ENCODE results near the gene UGT1A7.
"Not testable (repeated sequence)": the region's sequence is repeated elsewhere in the genome, so short reads cannot be mapped to it uniquely, and the experiment has no call there.

Gene UGT1A7
- total RNA-seq, result 0 reads per million in 3 donors

DNA sequence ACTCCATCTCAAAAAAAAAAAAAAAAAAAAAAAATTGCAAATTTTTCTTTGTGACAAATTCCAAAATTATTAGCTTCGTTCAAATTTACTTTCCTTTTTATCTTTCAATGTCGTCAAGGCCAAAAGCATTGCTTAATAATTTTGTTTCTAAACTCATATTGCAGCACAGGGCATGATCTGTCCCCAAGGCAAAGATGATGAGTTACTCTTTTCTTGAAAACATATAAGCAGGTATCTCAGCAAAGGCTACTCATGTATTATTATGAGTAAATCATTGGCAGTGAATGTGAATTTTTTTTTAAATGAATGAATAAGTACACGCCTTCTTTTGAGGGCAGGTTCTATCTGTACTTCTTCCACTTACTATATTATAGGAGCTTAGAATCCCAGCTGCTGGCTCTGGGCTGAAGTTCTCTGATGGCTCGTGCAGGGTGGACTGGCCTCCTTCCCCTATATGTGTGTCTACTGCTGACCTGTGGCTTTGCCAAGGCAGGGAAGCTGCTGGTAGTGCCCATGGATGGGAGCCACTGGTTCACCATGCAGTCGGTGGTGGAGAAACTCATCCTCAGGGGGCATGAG lies at the start of gene UGT1A7:
Gene UGT1A7, plus strand, starts transcription at position 381 of the 579 bp plus-strand sequence. Its CDS starts 37 bp downstream, at position 418.
- no peak within 1 kb of the TSS for H3K27ac ChIP-seq (ENCODE audit: insufficient read depth, low read length, poor library complexity, severe bottlenecking)
- no peak within 1 kb of the TSS for H3K4me3 ChIP-seq (ENCODE audit: insufficient read depth, low read depth, low read length, poor library complexity, severe bottlenecking)
- DNase-seq, result no peak

DNA sequence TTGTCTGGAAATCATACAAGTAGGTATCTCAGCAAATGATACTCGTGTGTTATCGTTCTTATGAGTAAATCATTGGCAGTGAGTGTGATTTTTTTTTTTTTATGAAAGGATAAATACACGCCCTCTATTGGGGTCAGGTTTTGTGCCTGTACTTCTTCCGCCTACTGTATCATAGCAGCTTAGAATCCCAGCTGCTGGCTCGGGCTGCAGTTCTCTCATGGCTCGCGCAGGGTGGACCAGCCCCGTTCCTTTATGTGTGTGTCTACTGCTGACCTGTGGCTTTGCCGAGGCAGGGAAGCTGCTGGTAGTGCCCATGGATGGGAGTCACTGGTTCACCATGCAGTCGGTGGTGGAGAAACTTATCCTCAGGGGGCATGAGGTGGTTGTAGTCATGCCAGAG lies 45.4 kb upstream of the UGT1A7 start, which contains the start of gene UGT1A10:
Gene UGT1A10, plus strand, starts transcription at position 143 of the 400 bp plus-strand sequence. Its CDS starts 75 bp downstream, at position 218.
- H3K27ac ChIP-seq (ENCODE audit: insufficient read depth, low read length, poor library complexity, severe bottlenecking); H3K4me1 ChIP-seq (ENCODE audit: control insufficient read depth, insufficient read depth, low read length, poor library complexity, severe bottlenecking); H3K36me3 ChIP-seq (ENCODE audit: control insufficient read depth, insufficient read depth, low read length); H3K4me3 ChIP-seq (ENCODE audit: insufficient read depth, low read depth, low read length, poor library complexity, severe bottlenecking); H3K27me3 ChIP-seq (replicated peaks; ENCODE audit: control insufficient read depth, insufficient read depth, low read length, poor library complexity, severe bottlenecking); DNase-seq; H3K9me3 ChIP-seq (ENCODE audit: control insufficient read depth, low read length): not testable (repeated sequence)

More for the DNA sequence above, at the start of gene UGT1A7:
- no peaks in the 10 kb centered on the region for H3K9me3 ChIP-seq (ENCODE audit: control insufficient read depth, low read length)
- no peaks in the 10 kb centered on the region for H3K4me1 ChIP-seq (ENCODE audit: control insufficient read depth, insufficient read depth, low read length, poor library complexity, severe bottlenecking)
- H3K27me3 ChIP-seq (replicated peaks; ENCODE audit: control insufficient read depth, insufficient read depth, low read length, poor library complexity, severe bottlenecking), result no peaks in the 10 kb centered on the region
- H3K36me3 ChIP-seq (ENCODE audit: control insufficient read depth, insufficient read depth, low read length), result no peaks in the 10 kb centered on the region

DNA sequence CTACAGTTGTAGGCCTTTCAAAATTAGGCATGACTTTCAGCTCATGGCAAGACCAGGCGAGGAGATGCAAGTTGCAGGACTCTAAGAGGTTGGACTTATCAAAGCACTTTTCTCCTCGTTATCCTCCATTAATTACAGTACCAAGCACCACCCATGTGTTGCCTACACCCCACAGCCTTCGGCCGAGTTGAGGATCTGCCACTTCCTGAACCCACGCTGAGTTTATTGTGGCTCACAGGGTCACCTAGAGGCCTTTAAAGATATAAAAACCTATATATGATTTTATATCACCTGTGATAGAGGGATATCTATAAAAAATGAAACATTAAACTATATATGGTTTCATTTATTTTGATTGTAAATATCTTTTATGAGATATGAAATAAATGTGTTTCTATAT lies 42.9 kb upstream of the UGT1A7 start:
- Histone ChIP-seq H3K27ac (ENCODE audit: insufficient read depth, low read length, poor library complexity, severe bottlenecking) (no peak overlapping the region), H3K4me3 (ENCODE audit: insufficient read depth, low read depth, low read length, poor library complexity, severe bottlenecking) (no peak overlapping the region), H3K9me3 (ENCODE audit: control insufficient read depth, low read length) (no peaks in the 10 kb centered on the region), H3K4me1 (ENCODE audit: control insufficient read depth, insufficient read depth, low read length, poor library complexity, severe bottlenecking) (no peaks in the 10 kb centered on the region), H3K36me3 (ENCODE audit: control insufficient read depth, insufficient read depth, low read length) (no peaks in the 10 kb centered on the region), H3K27me3 (replicated peaks; ENCODE audit: control insufficient read depth, insufficient read depth, low read length, poor library complexity, severe bottlenecking) (no peaks in the 10 kb centered on the region)
- DNase-seq, result no peak

- no peak for DNase-seq
- Histone ChIP-seq H3K36me3 (ENCODE audit: control insufficient read depth, insufficient read depth, low read length) (no peaks in the 10 kb centered on the region), H3K27me3 (replicated peaks; ENCODE audit: control insufficient read depth, insufficient read depth, low read length, poor library complexity, severe bottlenecking) (no peaks in the 10 kb centered on the region), H3K4me1 (ENCODE audit: control insufficient read depth, insufficient read depth, low read length, poor library complexity, severe bottlenecking) (no peaks in the 10 kb centered on the region), H3K4me3 (ENCODE audit: insufficient read depth, low read depth, low read length, poor library complexity, severe bottlenecking) (no peak overlapping the region), H3K9me3 (ENCODE audit: control insufficient read depth, low read length) (no peaks in the 10 kb centered on the region), H3K27ac (ENCODE audit: insufficient read depth, low read length, poor library complexity, severe bottlenecking) (no peak overlapping the region)
Measured at GRCh38 chr2:233639860-233640259, 41.8 kb upstream of the UGT1A7 start.

DNA sequence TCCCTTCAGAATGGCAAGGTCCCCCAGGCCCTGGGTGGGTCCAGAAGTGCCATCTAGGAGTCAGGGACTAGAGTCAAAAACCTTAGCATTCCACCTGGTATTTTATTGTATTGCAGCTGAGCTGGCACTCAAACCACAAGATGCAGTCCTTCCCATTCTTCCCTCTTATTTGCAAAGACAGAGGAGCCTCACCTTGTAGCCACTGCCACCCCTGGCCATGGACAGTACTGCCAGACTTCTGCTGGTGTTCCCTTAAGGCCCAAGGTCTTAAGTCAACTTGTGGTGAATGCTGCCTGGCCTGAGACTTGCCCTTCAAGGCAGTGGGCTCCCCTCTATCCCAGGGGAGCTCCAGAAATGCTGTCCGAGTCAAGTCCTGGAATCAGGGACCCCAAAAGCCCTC lies 38.6 kb upstream of the UGT1A7 start:
- Histone ChIP-seq H3K36me3 (ENCODE audit: control insufficient read depth, insufficient read depth, low read length) (no peaks in the 10 kb centered on the region), H3K4me1 (ENCODE audit: control insufficient read depth, insufficient read depth, low read length, poor library complexity, severe bottlenecking) (no peaks in the 10 kb centered on the region), H3K27ac (ENCODE audit: insufficient read depth, low read length, poor library complexity, severe bottlenecking) (no peak overlapping the region), H3K27me3 (replicated peaks; ENCODE audit: control insufficient read depth, insufficient read depth, low read length, poor library complexity, severe bottlenecking) (no peaks in the 10 kb centered on the region), H3K4me3 (ENCODE audit: insufficient read depth, low read depth, low read length, poor library complexity, severe bottlenecking) (no peak overlapping the region), H3K9me3 (ENCODE audit: control insufficient read depth, low read length) (no peaks in the 10 kb centered on the region)
- DNase-seq, result no peak

DNA sequence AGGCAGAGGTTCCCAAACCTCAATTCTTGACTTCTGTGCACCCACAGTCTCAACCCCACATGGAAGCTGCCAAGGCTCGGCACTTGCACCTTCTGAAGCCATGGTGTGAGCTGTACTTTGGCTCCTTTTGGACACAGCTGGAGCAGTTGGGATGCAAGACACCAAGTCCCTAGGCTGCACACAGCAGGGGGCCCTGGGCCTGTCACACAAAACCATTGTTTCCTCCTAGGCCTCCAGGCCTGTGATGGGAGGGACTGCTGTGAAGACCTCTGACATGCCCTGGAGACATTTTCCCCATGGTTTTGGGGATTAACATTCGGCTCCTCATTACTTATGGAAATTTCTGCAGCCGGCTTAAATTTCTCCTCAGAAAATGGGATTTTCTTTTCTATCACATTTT lies 35.7 kb upstream of the UGT1A7 start:
- not testable (repeated sequence) for H3K27me3 ChIP-seq (replicated peaks; ENCODE audit: control insufficient read depth, insufficient read depth, low read length, poor library complexity, severe bottlenecking); H3K9me3 ChIP-seq (ENCODE audit: control insufficient read depth, low read length); DNase-seq; H3K36me3 ChIP-seq (ENCODE audit: control insufficient read depth, insufficient read depth, low read length); H3K4me1 ChIP-seq (ENCODE audit: control insufficient read depth, insufficient read depth, low read length, poor library complexity, severe bottlenecking); H3K27ac ChIP-seq (ENCODE audit: insufficient read depth, low read length, poor library complexity, severe bottlenecking); H3K4me3 ChIP-seq (ENCODE audit: insufficient read depth, low read depth, low read length, poor library complexity, severe bottlenecking)

DNA sequence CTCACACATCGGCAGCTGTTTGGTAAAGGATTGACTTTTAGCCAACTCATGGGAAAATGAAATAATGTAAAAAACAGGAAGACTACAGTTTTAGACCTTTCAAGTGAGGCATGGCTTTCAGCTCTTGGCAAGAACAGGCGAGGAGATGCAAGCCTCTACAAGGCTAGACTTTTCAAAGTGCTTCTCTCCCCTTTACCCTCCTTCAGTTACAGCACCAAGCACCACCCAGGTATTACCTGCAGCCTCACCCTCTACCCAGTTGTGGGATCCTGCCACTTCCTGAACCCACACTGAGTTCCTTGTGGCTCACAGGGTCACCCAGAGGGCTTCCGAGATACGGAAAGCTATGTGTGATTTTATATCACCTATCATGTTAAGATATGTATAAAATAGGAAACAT lies 30.7 kb upstream of the UGT1A7 start:
- Histone ChIP-seq H3K4me1 (ENCODE audit: control insufficient read depth, insufficient read depth, low read length, poor library complexity, severe bottlenecking) (no peaks in the 10 kb centered on the region), H3K27ac (ENCODE audit: insufficient read depth, low read length, poor library complexity, severe bottlenecking) (no peak overlapping the region), H3K27me3 (replicated peaks; ENCODE audit: control insufficient read depth, insufficient read depth, low read length, poor library complexity, severe bottlenecking) (no peaks in the 10 kb centered on the region), H3K9me3 (ENCODE audit: control insufficient read depth, low read length) (no peaks in the 10 kb centered on the region), H3K36me3 (ENCODE audit: control insufficient read depth, insufficient read depth, low read length) (no peaks in the 10 kb centered on the region), H3K4me3 (ENCODE audit: insufficient read depth, low read depth, low read length, poor library complexity, severe bottlenecking) (no peak overlapping the region)
- no peak for DNase-seq

- Histone ChIP-seq H3K4me3 (ENCODE audit: insufficient read depth, low read depth, low read length, poor library complexity, severe bottlenecking) (no peak overlapping the region), H3K27me3 (replicated peaks; ENCODE audit: control insufficient read depth, insufficient read depth, low read length, poor library complexity, severe bottlenecking) (no peaks in the 10 kb centered on the region), H3K9me3 (ENCODE audit: control insufficient read depth, low read length) (no peaks in the 10 kb centered on the region), H3K27ac (ENCODE audit: insufficient read depth, low read length, poor library complexity, severe bottlenecking) (no peak overlapping the region), H3K4me1 (ENCODE audit: control insufficient read depth, insufficient read depth, low read length, poor library complexity, severe bottlenecking) (no peaks in the 10 kb centered on the region), H3K36me3 (ENCODE audit: control insufficient read depth, insufficient read depth, low read length) (no peaks in the 10 kb centered on the region)
- no peak for DNase-seq
Measured at GRCh38 chr2:233651430-233651829, 30.3 kb upstream of the UGT1A7 start.

GRCh38 chr2:233654501-233654900 lies 27.2 kb upstream of the UGT1A7 start:
- H3K4me3 ChIP-seq (ENCODE audit: insufficient read depth, low read depth, low read length, poor library complexity, severe bottlenecking), result no peak overlapping the region
- no peaks in the 10 kb centered on the region for H3K36me3 ChIP-seq (ENCODE audit: control insufficient read depth, insufficient read depth, low read length)
- H3K27me3 ChIP-seq (replicated peaks; ENCODE audit: control insufficient read depth, insufficient read depth, low read length, poor library complexity, severe bottlenecking), result no peaks in the 10 kb centered on the region
- H3K9me3 ChIP-seq (ENCODE audit: control insufficient read depth, low read length), result no peaks in the 10 kb centered on the region
- H3K27ac ChIP-seq (ENCODE audit: insufficient read depth, low read length, poor library complexity, severe bottlenecking), result no peak overlapping the region
- H3K4me1 ChIP-seq (ENCODE audit: control insufficient read depth, insufficient read depth, low read length, poor library complexity, severe bottlenecking), result no peaks in the 10 kb centered on the region
- no peak for DNase-seq

GRCh38 chr2:233655043-233655442 lies 26.7 kb upstream of the UGT1A7 start:
- H3K27ac ChIP-seq (ENCODE audit: insufficient read depth, low read length, poor library complexity, severe bottlenecking), result no peak overlapping the region
- no peaks in the 10 kb centered on the region for H3K27me3 ChIP-seq (replicated peaks; ENCODE audit: control insufficient read depth, insufficient read depth, low read length, poor library complexity, severe bottlenecking)
- no peaks in the 10 kb centered on the region for H3K36me3 ChIP-seq (ENCODE audit: control insufficient read depth, insufficient read depth, low read length)
- no peak overlapping the region for H3K4me3 ChIP-seq (ENCODE audit: insufficient read depth, low read depth, low read length, poor library complexity, severe bottlenecking)
- H3K9me3 ChIP-seq (ENCODE audit: control insufficient read depth, low read length), result no peaks in the 10 kb centered on the region
- H3K4me1 ChIP-seq (ENCODE audit: control insufficient read depth, insufficient read depth, low read length, poor library complexity, severe bottlenecking), result no peaks in the 10 kb centered on the region
- no peak for DNase-seq

Data from effector memory CD4-positive, alpha-beta T cell (primary cell).